Sigmoid colon (tissue), 4 donors: ENCODE results near the gene TMEM204.

ENCODE experiments used
- CTCF ChIP-seq, 4 experiments: fragments of 450-650 bp in 3 of 4; fragments of 200-600 bp in 1 of 4; IDR thresholded peaks; one replicate each; pipeline ENCODE4 v1.5.1; 2016 to 2019; ENCODE audit warnings: antibody characterized with exemption in 4 of 4, mild to moderate bottlenecking in 3 of 4, moderate library complexity in 2 of 4
- POLR2A ChIP-seq, 2 donors: fragments of 450-650 bp; IDR thresholded peaks; one replicate each; pipeline ENCODE4 v1.6.1; 2016; ENCODE audit warnings: antibody characterized with exemption in 2 of 2, mild to moderate bottlenecking in 2 of 2, moderate library complexity in 2 of 2
- POLR2AphosphoS5 ChIP-seq, 4 donors: sonication (generic); formaldehyde crosslinking; IDR thresholded peaks; one replicate each; pipeline ENCODE4 v1.6.1; 2017; ENCODE audit warnings: antibody characterized with exemption in 4 of 4

- TF ChIP-seq POLR2A (IDR thresholded peaks at IDR 0.05) (no peak), CTCF (IDR thresholded peaks at IDR 0.05) (no peak), POLR2AphosphoS5 (IDR thresholded peaks at IDR 0.05) (no peak)
Observed at GRCh38 chr16:1590366-1590765, 56.9 kb downstream of the TMEM204 start.
